GM18861 (cell line): ENCODE measurements around the gene DNM3.

Source experiments
- ATAC-seq: cut with Tn5 transposase; IDR thresholded peaks from one replicate; pipeline ENCODE4 v1.9.1; 2021; ENCODE audit not compliant: unreplicated experiment

Gene DNM3

GRCh38 chr1:172212124-172212523 lies 370.8 kb downstream of the DNM3 start:
- ATAC-seq, result no peak

- ATAC-seq, result no peak
Measured at GRCh38 chr1:172215006-172215405, 373.7 kb downstream of the DNM3 start.

GRCh38 chr1:172219966-172220365 lies 378.7 kb downstream of the DNM3 start:
- ATAC-seq, result no peak

GRCh38 chr1:172220376-172220775 lies 379.1 kb downstream of the DNM3 start:
- no peak for ATAC-seq

GRCh38 chr1:172221436-172221835 lies 380.1 kb downstream of the DNM3 start:
- ATAC-seq, result no peak

- ATAC-seq, result no peak
Measured at GRCh38 chr1:172224871-172225270, 383.6 kb downstream of the DNM3 start.

GRCh38 chr1:172229942-172230341 lies 388.6 kb downstream of the DNM3 start:
- ATAC-seq, result no peak

- ATAC-seq, result no peak
Measured at GRCh38 chr1:172230526-172230925, 389.2 kb downstream of the DNM3 start.

GRCh38 chr1:172236958-172237357 lies 395.7 kb downstream of the DNM3 start:
- ATAC-seq, result no peak

GRCh38 chr1:172238158-172238557 lies 396.9 kb downstream of the DNM3 start:
- ATAC-seq, result no peak

GRCh38 chr1:172238965-172239364 lies 397.7 kb downstream of the DNM3 start:
- no peak for ATAC-seq

GRCh38 chr1:172239901-172240300 lies 398.6 kb downstream of the DNM3 start:
- no peak for ATAC-seq

GRCh38 chr1:172241540-172241939 lies 400.2 kb downstream of the DNM3 start:
- no peak for ATAC-seq

- ATAC-seq, result no peak
Measured at GRCh38 chr1:172244865-172245264, 403.6 kb downstream of the DNM3 start.

- no peak for ATAC-seq
Measured at GRCh38 chr1:172245788-172246187, 404.5 kb downstream of the DNM3 start.

- no peak for ATAC-seq
Measured at GRCh38 chr1:172246521-172247390, 405.5 kb downstream of the DNM3 start.

GRCh38 chr1:172251486-172251885 lies 410.2 kb downstream of the DNM3 start:
- ATAC-seq, result no peak

GRCh38 chr1:172252321-172252720 lies 411.0 kb downstream of the DNM3 start:
- no peak for ATAC-seq

- no peak for ATAC-seq
Measured at GRCh38 chr1:172252958-172253357, 411.7 kb downstream of the DNM3 start.

- ATAC-seq, result no peak
Measured at GRCh38 chr1:172254521-172255222, 413.4 kb downstream of the DNM3 start.

- no peak for ATAC-seq
Measured at GRCh38 chr1:172255223-172255560, 413.9 kb downstream of the DNM3 start.

GRCh38 chr1:172265905-172266304 lies 424.6 kb downstream of the DNM3 start:
- no peak for ATAC-seq
